Measurements from ENCODE around the gene PET117. TPM values are rescaled to one million over a fixed set of nuclear protein-coding genes. Genes with fewer than 3 reads are reported as not detected.

PET117 gene
- total and polyA plus RNA-seq, 2 donors from 2014 or later = 13.1 to 19.7 TPM

- no peaks in the 10 kb centered on the region for H3K9me3 ChIP-seq (ENCODE audit: control insufficient read depth in 2 of 3, insufficient read depth in 1 of 3, low read length in 3 of 3)
- no peak overlapping the region for H3K4me3 ChIP-seq (ENCODE audit: low read length in 3 of 3)
- intact Hi-C loops (cut with DNase I) = no loop called here
- H3K4me1 ChIP-seq (ENCODE audit: control insufficient read depth in 2 of 3, insufficient read depth in 2 of 3, low read depth in 1 of 3, low read length in 3 of 3) = peaks cover 0 to 4% (median 0%) of the 10 kb centered on the region in 3 donors
- TF ChIP-seq, protein P1, sequence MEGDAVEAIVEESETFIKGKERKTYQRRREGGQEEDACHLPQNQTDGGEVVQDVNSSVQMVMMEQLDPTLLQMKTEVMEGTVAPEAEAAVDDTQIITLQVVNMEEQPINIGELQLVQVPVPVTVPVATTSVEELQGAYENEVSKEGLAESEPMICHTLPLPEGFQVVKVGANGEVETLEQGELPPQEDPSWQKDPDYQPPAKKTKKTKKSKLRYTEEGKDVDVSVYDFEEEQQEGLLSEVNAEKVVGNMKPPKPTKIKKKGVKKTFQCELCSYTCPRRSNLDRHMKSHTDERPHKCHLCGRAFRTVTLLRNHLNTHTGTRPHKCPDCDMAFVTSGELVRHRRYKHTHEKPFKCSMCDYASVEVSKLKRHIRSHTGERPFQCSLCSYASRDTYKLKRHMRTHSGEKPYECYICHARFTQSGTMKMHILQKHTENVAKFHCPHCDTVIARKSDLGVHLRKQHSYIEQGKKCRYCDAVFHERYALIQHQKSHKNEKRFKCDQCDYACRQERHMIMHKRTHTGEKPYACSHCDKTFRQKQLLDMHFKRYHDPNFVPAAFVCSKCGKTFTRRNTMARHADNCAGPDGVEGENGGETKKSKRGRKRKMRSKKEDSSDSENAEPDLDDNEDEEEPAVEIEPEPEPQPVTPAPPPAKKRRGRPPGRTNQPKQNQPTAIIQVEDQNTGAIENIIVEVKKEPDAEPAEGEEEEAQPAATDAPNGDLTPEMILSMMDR (IDR thresholded peaks at IDR 0.05; ENCODE audit: borderline replicate concordance, extremely low read depth, insufficient read depth) = no peak
- H3K9ac ChIP-seq (ENCODE audit: low read length in 3 of 3) = no peak overlapping the region
- H3K27me3 ChIP-seq (ENCODE audit: control insufficient read depth, insufficient read depth, low read length) = no peaks in the 10 kb centered on the region
- DNase-seq (no peak), FAIRE-seq (no peak)
- peaks cover 2 to 14% (median 6%) of the 10 kb centered on the region in 3 donors for H3K36me3 ChIP-seq (ENCODE audit: control insufficient read depth in 2 of 3, insufficient read depth in 3 of 3, low read length in 3 of 3)
- H3K27ac ChIP-seq (ENCODE audit: low read depth in 2 of 2, low read length in 2 of 2) = no peak overlapping the region
Measured at GRCh38 chr20:18190338-18191233, 52.9 kb downstream of the PET117 start.

DNA sequence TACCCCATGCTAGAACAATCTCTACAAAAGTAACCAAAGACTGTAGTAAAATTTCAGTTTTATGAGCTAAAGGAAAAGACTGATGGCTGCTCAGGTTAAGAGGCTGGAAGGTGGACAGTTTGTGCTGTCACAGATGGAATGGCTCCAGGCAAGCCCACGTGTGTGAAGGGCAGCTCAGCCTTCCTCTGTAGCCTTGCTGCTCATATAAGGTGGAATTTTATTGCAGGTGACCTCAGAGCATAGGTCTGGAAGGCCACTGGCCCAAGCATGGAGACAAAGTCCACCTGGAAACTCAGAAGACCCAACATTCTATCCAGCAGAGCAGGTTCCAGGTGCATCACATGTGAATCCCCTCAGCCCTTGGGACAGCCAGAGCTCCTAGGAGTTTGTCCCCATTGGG, 53.6 kb downstream of the PET117 start:
- Histone ChIP-seq H3K36me3 (ENCODE audit: control insufficient read depth in 2 of 3, insufficient read depth in 3 of 3, low read length in 3 of 3) (peaks cover 0 to 8% (median 2%) of the 10 kb centered on the region in 3 donors), H3K9ac (ENCODE audit: low read length in 3 of 3) (no peak overlapping the region), H3K9me3 (ENCODE audit: control insufficient read depth in 2 of 3, insufficient read depth in 1 of 3, low read length in 3 of 3) (no peaks in the 10 kb centered on the region), H3K27ac (ENCODE audit: low read depth in 2 of 2, low read length in 2 of 2) (no peak overlapping the region), H3K4me3 (ENCODE audit: low read length in 3 of 3) (no peak overlapping the region), H3K27me3 (ENCODE audit: control insufficient read depth, insufficient read depth, low read length) (no peaks in the 10 kb centered on the region), H3K4me1 (ENCODE audit: control insufficient read depth in 2 of 3, insufficient read depth in 2 of 3, low read depth in 1 of 3, low read length in 3 of 3) (peaks cover 0 to 2% (median 0%) of the 10 kb centered on the region in 3 donors)
- DNase-seq (peak in 4 of 5 donors; percentile 59 to 84 (median 76)), FAIRE-seq (no peak)
- TF ChIP-seq, protein P1 (IDR thresholded peaks at IDR 0.05; ENCODE audit: borderline replicate concordance, extremely low read depth, insufficient read depth) = no peak
- intact Hi-C loops (cut with DNase I) = no loop called here

Other genes with a start within 250 kb of the PET117 start
- 94.9 TPM for gene SNX5, start 169.1 kb upstream of the PET117 start, total RNA-seq
- 133 TPM for gene SNX5, start 169.1 kb upstream of the PET117 start, polyA plus RNA-seq (ENCODE audit: insufficient read depth, low read depth, low replicate concordance)
- gene MGME1, start 168.8 kb upstream of the PET117 start, total RNA-seq = 15.5 TPM
- 16.7 TPM for gene MGME1, start 168.8 kb upstream of the PET117 start, polyA plus RNA-seq (ENCODE audit: insufficient read depth, low read depth, low replicate concordance)
- 4.8 TPM for gene OVOL2, start 79.9 kb upstream of the PET117 start, total RNA-seq
- gene OVOL2, start 79.9 kb upstream of the PET117 start, polyA plus RNA-seq (ENCODE audit: insufficient read depth, low read depth, low replicate concordance) = 4.1 TPM
- gene KAT14, start within 50 bp of the PET117 start, total RNA-seq = 12.8 TPM
- 10.2 TPM for gene KAT14, start within 50 bp of the PET117 start, polyA plus RNA-seq (ENCODE audit: insufficient read depth, low read depth, low replicate concordance)
- gene ZNF133, start 150.7 kb downstream of the PET117 start, total RNA-seq = 12.8 TPM
- gene ZNF133, start 150.7 kb downstream of the PET117 start, polyA plus RNA-seq (ENCODE audit: insufficient read depth, low read depth, low replicate concordance) = 15.0 TPM

Measured in kidney (tissue), 14 donors.